ENCODE data around the gene ITGA6.

- TF ChIP-seq, protein P1, sequence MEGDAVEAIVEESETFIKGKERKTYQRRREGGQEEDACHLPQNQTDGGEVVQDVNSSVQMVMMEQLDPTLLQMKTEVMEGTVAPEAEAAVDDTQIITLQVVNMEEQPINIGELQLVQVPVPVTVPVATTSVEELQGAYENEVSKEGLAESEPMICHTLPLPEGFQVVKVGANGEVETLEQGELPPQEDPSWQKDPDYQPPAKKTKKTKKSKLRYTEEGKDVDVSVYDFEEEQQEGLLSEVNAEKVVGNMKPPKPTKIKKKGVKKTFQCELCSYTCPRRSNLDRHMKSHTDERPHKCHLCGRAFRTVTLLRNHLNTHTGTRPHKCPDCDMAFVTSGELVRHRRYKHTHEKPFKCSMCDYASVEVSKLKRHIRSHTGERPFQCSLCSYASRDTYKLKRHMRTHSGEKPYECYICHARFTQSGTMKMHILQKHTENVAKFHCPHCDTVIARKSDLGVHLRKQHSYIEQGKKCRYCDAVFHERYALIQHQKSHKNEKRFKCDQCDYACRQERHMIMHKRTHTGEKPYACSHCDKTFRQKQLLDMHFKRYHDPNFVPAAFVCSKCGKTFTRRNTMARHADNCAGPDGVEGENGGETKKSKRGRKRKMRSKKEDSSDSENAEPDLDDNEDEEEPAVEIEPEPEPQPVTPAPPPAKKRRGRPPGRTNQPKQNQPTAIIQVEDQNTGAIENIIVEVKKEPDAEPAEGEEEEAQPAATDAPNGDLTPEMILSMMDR (conservative IDR thresholded peaks at IDR 0.05 in 1 of 2, IDR thresholded peaks at IDR 0.05 in 1 of 2; ENCODE audit: extremely low read depth in 1 of 2, insufficient read depth in 1 of 2, low read depth in 1 of 2, low read length in 2 of 2), result no peak
- TF ChIP-seq EZH2 (IDR thresholded peaks at IDR 0.05; ENCODE audit: borderline replicate concordance, low read length), result no peak
Observed at GRCh38 chr2:172380436-172381274, 46.7 kb upstream of the ITGA6 start.
